ENCODE data around the gene SPRR5.

DNA sequence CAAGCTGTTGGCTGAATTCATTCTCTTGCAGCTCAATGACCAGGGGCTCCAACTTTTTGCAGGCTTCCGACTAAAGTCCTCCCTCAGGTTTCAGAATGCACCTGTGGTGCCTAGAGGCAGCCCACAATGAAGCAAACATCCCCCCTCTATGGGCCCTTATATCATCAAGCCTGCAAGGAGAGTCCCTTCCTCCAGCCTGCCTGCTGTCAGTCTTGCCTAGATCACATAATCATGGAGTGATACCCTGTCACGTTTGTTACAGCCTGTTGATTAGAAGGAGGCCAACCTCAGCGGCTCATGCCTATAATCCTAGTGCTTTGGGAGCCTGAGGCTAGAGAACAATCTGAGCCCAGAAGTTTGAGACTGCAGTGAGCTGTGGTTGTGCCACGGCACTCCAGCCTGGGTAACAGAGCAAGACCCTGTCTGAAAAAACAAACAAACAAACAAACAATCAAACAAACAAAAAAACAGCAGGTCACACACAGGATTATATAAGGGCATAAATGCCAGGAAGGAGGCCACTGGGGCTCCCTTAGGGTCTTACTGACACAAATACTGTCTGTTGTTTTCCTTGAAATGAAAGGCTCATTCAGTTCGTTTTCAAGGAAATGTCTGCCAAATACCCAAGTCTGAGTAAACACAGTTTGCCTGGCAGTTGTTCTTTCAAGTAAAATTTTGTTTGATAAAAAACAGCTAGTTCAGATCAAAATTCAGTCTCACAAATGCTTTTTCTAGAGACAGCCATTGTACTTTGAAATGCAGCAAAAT lies 49.8 kb downstream of the SPRR5 start:
- TF ChIP-seq, protein P1, sequence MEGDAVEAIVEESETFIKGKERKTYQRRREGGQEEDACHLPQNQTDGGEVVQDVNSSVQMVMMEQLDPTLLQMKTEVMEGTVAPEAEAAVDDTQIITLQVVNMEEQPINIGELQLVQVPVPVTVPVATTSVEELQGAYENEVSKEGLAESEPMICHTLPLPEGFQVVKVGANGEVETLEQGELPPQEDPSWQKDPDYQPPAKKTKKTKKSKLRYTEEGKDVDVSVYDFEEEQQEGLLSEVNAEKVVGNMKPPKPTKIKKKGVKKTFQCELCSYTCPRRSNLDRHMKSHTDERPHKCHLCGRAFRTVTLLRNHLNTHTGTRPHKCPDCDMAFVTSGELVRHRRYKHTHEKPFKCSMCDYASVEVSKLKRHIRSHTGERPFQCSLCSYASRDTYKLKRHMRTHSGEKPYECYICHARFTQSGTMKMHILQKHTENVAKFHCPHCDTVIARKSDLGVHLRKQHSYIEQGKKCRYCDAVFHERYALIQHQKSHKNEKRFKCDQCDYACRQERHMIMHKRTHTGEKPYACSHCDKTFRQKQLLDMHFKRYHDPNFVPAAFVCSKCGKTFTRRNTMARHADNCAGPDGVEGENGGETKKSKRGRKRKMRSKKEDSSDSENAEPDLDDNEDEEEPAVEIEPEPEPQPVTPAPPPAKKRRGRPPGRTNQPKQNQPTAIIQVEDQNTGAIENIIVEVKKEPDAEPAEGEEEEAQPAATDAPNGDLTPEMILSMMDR (IDR thresholded peaks at IDR 0.05; ENCODE audit: low read length) = no peak
- no peak for TF ChIP-seq EZH2 (IDR thresholded peaks at IDR 0.05; ENCODE audit: borderline replicate concordance, low read length)
